ENCODE measurements around the gene COL6A3.

Gene COL6A3

DNA sequence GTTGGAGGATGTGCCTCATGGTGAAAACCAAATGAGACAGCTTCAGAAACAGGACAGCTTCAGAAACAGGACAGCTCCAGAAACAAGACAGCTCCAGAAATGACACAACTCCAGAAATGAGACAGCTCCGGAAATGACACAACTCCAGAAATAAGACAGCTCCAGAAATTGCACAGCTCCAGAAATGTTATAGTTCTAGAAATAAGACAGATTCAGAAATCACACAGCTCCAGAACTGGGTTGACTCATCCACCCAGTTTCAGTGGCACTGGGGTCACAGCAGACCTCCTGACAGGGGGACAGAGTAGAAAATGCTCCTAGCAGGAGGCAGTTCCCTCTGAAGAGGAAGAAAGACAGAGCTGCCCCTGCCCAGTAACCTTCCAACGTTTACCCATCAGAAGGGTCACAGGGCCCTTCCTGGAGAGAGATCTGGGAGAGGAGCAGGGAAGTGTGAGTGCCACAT, 26.9 kb upstream of the COL6A3 start:
- peak; percentile 43 for DNase-seq

DNA sequence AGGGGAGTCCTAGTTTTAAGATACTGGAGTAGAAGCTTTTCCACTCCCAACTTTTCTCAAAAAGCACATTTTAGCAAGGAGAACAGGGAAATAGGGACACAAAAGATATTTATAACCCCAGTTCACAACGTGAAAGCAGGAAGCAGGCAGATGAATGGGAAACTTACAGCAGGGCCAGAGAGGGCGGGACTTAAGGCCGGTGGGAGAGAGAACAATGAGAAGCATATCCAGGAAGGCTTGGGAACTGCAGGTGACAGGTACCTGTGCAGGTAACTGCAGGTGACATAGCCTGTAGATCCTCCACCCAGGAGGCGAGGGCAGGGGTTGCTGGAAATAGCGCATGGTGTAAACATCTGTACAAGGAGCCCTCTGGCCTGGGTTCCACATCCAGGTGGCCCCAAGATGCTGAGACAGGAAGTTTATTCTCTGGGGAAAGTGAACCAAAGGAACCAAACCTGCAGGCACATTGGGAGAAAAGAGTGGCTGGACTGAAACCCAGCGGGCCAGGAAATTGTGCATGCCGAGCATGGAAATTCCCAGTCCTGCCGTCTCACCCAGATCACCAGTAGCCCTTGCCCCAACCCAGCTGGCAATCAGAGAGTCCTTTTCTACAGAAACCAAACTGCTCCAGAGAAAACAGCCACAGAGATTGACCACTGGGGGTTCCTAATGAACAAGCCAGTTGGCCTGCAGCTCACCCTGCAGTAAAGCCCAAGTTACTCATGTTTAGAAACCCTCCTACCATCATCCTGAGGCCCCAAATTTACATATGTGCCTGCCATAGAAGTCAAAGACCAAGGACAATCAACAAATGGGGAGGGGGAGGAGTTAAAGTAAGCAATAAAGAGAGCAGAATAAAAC, 24.3 kb upstream of the COL6A3 start:
- no peak for DNase-seq

DNA sequence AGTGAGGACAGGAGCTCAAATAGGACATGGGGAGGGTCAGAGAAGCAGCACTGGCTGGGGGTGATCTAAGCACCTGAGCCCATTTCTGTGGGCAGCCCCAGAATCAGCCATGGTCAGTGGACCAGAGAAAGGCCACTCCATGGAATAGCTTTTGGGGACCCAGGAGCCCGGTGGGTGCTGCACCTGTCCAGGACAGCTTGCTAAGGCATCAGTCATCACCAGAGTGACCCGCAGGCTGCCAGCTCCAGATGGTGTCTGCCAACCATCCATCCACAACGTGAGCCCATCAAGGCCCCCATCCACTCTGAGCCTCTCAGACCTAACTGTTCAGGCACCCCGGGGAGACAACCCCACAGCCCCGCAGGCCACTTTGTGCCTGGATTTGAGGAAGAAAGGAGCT, 23.6 kb upstream of the COL6A3 start:
- no peak for DNase-seq

DNA sequence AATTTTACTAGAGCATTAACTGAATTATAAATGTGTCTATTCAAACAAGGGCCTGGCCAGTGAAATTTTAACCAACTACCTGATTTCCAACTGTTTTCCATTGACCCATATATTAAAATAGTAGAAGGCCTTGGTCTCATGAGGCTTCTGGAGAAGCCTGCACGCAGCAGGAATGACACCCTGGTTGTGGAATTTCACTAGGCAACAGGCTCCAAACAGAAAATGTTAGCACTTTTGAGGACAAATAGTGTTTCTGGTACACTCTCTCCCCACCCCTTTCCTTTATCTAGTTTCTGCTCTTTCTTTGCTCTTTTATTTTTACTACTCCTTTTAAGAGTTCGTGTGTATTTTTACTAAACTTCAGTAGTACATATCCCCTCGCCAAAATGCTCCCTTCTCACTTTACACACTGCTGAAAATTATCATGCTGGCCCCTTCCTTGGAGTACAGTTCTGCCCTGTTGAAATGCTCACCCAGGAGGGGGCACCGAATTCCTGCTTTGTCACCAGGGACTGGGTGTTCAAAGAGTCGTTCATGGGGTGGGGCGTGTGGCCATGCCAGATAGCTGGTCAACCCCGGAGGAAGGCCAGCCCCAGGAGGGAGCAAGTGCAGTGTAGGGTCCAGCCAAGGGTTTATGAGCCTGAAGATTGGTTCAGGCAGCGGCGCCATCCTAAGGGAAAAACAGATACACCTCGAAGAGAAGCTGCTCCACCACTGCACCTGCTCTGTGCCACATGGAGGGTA, 22.1 kb upstream of the COL6A3 start:
- peak; percentile 86 for DNase-seq

DNA sequence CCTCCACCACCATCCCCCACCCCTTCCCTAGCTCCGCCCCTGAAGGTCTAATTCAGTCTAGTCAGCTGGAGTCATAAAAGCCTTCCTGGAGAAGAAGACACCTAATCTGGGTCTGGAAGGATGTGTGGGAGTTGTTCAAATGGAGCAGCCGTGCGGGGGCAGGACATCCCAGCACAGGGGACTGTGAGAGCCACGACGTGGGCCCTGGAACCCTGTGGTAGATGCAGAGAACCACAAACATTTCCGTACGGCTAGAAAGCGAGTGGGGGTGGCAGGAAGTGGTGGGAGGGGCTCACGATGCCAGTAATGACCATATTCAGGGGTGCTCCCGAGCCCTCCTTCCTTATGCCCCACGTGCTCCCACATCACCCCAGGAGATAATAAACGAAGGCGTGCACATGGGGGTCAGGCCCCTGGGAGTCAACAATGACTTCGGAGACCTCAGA, 20.9 kb upstream of the COL6A3 start:
- peak; percentile 79 for DNase-seq

DNA sequence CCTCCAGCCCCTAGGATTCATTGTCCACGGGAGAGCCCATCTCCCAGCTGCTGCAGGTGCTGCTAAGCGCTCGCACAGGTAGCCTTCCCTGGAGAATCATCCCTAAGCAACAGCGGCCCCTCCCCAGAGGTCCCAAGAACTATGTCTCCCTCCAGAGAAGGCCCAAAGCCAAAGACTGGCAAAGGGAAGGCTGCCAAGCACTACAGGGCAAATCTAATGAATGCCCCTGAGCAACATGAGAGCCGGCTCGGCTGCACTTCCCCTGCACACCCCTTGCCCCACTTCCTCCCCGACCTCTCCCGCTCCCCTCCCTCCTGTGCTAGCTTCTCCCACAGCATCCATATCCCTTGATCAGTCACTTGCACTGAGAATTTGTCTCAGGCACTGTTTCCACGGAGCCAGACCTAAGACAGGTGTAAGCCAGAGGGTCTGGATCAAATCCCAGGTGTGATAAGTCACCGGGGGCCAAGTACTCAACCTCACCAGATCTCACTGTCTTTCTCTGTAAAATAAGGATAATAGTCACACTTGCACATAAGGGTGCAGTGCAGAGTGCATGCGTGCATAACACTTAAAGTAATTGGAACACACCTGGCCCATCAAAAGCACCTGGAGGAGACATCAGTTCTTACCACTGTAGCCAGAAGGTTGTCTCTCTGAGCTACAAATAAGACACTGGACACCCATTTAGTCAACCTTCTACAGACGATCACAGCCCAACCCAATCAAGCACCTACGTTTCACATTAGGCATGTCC, 20.1 kb upstream of the COL6A3 start:
- no peak for DNase-seq

DNA sequence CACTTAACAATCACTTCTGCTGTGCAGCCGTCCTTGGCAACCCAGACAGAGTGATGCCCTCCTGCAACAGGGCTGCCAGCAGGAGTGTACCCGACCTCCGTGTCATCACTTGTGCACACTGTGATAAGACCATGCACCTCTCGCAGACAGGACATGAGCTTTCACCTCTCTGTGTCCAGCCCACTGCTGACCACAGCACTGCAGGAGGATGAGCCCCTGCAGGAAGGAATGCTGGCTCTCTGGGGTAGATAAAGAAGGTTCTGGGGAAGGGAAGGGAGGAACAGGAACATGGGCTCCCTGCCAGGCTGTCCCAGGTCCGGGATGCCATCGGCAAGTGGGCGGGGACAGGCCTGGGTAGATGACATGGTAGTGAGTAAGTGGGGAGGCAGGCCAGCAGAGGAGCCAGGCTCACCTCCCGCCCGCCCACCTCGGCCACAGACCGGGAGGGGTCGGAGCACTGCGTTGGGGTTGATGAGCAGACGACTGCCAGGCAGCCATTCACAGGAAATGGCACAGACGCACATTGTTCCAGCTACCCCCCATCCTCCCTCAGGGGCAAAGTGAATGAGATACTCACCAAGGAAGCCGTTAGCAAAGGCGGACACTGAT, 18.6 kb upstream of the COL6A3 start:
- peak; percentile 94 for DNase-seq

DNA sequence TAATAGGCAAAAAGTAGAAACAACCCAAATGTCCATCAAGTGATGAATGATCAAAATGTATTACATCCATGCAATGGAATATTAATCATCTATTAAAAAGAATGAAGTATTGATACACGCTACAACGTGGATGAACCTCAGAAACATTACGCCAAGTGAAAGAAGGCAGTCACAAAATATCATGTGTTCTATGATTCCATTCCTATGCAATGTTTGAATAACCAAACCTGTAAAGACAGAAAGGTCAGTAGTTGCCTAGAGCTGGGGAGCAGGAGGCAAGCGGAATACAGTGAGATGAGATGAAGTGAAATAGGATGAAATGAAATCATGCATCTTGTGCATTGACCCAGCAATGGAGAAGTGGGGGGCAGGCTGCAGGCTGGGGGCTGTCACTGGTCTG, 17.9 kb upstream of the COL6A3 start:
- DNase-seq: no peak

DNA sequence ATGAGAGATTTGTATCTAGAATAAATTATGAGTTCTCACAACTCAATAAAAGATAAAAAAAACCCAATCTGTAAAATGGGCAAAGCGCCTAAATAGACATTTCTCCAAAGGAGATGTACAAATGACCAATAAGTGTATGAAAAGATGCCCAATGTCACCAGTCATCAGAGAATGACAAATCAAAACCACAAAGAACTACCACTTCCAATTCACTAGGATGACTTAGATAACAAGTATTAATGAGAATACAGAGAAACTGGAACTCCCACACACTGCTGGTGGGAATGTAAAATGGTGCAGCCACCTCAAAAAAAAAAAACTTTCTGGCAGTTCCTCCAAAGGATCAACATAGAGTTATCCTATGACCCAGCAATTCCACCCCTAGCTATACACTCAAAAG, 17.4 kb upstream of the COL6A3 start:
- DNase-seq: peak; percentile 95

DNA sequence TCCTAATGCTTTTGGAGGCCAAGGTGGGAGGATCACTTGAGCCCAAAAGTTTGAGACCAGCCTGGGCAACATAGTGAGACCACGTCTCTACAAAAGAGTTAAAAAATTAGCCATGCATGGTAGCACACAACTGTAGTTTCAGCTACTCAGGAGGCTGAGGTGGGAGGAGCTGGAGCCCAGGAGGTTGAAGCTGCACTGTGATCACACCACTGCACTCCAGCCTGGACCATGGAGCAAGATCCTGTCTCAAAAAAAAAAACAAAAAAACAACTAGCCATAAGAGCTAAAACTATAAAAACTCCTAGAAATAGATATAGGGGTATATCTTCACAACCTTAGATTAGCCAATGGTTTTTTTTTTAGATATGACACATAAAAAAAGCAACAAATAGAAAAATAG, 16.9 kb upstream of the COL6A3 start:
- no peak for DNase-seq

DNA sequence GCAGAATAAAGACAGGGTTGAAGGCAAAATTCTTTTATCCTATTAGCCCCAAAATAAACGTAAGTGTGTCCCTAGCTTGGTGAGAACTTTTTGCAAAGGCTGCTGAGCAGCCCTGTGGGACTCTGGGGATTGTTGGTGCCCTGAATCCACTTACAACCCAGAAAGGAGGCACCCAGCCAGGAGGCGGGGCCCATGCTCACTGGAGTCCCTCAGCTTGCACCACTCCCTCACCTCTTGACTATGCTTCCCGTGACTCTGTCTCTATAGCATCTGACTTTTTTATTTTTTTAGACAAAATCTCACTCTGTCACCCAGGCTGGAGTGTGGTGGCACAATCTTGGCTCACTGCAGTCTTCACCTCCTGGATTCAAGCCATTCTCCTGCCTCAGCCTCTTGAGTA, 15.8 kb upstream of the COL6A3 start:
- DNase-seq: peak; percentile 42

DNA sequence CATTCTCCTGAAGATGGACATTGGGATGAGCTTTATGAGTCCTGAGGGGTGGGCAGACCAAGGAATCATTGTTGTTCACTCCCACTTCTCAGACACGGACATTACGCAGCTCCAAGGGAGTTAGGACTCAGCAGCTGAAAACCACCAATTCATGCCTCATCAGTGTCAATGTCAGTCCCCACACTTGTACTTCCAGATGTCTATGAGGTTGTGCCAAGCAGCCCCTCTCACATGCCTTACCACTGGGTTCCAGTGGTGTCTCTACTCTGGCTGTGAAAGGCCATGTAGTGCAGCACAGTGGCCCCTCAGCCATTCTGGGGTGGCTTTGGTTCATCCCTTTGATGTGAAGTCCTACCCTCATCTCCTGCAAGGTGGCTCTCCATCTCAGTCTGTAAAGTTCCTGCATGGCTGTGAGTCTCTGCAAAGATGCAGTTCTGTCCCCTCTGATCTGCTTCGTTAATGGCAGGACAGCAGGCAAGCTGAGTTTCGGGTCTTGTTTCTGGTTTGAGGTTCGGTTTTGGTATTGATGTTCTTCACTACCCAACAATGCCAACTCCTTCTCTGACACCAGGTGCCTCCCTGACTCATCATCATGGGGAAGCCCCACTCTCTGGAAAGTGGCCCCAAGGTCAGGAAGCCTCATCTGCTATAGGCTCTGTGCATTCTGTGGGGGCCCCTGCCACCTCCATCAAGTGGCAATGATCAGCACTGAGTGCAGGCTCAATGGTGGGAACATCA, 14.0 kb upstream of the COL6A3 start:
- DNase-seq: no peak

DNA sequence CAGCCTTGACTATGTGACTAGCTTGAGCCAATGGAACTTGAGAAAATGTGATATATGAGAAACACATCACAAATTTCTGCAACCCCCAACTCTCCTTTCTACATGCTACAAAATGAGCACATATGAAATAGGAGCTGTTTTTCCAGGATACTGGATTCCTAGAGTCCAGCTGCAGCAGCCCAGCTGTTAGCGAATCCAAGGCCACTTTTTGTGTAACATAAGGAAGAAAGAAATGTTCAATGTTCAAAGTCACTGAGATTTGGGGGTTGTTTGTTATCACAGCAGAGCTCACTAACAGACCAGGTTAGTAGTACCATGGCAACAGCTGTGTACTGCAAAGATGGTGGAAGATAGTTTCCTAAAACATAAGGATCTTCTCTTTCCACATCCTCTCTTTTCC, 12.6 kb upstream of the COL6A3 start:
- DNase-seq: no peak

DNA sequence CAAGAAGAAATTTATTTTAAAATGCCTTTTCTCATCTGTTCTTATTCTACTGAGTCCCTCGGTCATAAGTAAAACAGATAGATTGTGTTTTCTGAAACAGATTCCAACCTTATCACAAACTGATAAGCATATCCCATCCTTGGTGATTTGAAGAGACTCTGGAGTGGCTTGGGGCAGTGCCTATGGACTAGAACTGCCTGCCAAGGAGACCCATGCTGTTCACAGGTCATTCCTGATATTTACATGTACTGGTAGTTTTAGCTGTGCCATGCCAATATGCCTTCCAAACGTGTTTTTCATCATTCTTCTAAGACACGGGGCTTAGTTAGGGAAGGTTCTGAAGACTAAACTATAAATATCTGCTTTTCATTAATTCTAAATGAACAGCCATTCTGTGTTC, 11.4 kb upstream of the COL6A3 start:
- no peak for DNase-seq

DNA sequence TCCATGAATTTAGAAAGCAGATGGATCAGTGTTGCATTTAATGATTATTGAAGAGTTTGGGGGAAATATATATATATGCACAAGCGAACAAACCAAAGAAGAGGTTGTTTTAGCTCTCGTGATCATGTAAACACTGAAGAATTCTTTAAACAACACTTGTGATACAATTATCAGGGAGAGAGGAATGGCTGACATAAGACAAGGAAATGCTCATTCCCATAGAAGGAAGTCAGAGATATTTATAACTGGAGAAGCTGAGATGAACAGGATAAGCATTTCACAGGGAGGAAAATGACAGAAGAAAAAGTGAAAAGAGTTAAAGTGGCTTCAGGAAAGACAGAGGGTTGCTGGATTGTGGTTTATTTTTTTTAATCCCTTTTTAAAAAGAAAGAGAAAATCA, 10.6 kb upstream of the COL6A3 start:
- DNase-seq: no peak

DNA sequence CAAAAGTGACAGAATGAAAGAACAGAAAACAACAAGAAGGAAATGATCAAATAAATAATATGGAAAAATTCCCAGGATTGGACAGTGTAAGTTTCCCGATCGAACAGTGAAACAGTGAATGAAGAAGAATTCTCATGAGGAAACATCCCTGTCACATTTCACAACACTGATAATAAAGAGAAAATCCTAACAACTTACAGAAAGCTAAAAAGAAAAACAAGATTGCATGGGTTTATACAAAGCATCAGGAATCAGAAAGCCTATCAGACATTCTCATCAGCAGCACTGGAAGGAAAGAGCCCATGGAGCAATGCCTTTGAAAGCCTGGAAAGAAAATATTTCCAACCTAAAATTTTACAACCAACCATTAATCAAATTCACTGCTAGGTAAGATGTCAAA, 9.9 kb upstream of the COL6A3 start:
- no peak for DNase-seq

DNA sequence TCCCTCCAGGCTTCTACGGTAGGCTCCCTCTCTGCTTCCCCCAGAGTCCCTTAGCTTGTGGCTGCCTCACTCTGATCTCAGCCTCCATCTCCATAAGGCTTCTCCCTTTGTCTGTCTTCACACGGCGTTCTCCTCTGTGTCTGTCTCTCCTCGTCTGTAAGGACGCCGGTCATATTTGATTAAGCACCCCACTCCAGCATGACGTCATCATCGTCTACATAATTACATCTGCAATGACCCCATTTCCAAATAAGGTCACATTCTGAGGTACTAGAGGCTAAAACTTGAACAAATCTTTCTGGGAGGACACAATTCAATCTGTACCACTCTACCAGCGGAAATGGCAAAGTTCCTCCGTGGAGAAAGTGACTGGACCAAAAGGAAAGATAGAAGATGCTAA, 8.3 kb upstream of the COL6A3 start:
- DNase-seq: no peak

DNA sequence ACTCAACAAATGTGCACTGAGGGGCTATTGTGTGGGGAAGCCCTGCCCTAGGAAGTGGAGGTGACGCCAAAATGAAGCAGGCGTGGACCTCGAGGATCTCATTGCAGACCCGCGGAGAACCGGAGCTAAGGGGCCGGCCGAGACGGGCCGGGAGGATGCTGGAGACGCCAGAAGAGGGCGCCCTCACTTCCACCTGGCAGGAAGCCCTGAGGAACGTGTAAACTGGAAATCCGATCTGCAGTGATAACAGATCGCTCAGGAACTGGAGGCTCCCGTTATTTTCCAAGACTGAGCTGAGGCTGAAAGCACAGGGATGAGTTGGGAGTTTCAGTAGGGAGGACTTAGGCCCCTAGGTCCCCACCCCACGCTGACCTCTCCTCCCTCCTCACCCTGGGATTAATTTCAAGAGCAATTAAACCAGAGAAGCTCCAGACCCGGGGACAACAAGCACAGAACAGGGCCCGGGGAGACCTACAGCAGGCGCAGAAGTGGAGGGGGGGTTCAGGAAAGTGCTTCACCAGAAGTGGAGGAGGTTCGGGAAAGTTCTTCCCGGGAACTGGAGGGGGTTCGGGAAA, 7.7 kb upstream of the COL6A3 start:
- peak; percentile 81 for DNase-seq

DNA sequence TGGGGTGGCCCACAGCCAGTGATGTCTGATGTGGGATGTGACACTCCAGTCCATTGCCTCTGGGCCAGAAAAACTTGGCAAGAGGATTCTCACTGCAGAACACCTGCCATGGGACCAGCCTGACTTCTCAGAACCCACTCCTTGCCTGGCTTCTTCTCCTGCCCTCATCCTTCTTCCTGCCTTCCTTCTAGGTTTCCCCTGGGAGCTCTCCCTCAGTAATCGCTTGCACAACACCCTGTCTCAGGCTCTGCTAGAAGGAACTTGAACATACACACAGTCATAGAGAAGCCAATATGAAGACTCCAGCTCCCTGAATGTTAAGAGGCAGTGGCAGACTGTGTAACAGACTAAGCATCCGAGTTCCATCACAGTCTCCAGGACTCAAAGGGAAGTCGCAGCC, 4.3 kb upstream of the COL6A3 start:
- peak; percentile 45 for DNase-seq

DNA sequence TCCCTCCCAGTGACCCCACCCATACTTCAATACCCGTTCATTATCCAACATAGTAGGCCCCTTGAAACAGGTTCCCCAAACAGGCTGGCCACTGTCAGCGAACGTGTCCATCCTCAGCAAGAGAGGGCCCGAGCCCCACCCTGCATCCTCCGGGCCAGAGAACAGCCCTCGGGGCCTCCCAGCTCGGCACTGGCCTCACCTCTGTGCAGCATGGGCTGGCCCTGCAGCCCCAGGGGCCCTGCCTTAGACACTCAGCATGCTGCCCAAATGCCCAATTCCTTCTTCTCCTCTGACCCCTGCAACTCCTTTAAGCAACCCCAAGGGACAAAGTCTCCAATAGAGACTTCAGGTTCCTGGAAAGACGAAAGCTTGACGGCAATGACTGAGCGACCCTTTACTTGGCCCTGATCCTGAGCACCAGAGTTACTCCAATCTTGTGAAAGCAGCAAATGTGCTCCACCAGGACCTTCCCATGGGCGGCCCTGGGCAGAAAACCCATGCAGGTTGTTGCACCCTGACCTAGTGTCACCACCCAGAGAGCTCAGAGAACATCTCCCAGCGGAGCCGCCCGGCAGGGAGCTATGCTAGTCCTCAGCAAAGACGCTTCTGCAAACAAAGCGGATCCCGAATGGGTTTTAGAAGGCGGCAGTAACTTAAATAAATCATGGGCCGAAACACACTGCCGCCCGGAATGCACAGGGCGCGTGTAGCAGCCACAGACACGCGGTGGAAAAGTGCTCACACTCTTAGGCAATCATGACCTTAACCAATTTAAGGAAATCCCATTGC, 782 bp downstream of the COL6A3 start:
- no peak for DNase-seq

DNA sequence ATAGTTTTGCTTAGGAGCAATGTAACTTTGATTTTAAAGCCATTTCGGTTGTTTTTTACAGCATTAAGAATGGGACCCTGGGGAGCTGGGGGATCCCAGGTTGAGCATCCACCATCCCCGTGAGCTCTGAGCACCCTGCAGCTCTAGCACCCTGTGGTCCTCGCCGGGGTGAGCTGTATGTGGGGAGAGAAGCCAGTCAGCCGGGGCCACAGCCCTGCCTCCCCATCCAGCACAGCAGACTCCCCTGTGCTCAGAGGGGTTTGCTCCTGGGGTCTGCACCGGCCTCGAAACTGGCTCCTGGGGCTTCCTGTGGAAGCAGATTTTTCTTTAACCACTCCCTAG, 1.3 kb downstream of the COL6A3 start:
- DNase-seq: no peak

Measured in fibroblast of skin of scalp (primary cell).